Lung (tissue), 12 donors: ENCODE results near the gene ZW10. TPM values are rescaled to one million over a fixed set of nuclear protein-coding genes. Genes with fewer than 3 reads are reported as not detected.

Experiments used
- ATAC-seq: fragments of 200-7000 bp; cut with Tn5 transposase; one replicate; pipeline ENCODE4 v1.9.1; 2020; ENCODE audit warnings: moderate number of reproducible peaks; ENCODE audit not compliant: insufficient read depth, low FRiP score
- DNase-seq, 3 donors: peaks; one replicate each; pipeline ENCODE4 v3.0.0-alpha.2; 2013 to 2017
- H3K27ac ChIP-seq, 2 donors: one replicate each; pipeline ENCODE4 v1.5.1; 2013; ENCODE audit warnings: mild to moderate bottlenecking in 2 of 2, moderate library complexity in 2 of 2, control low read depth in 1 of 2, inconsistent platforms in 1 of 2, low read depth in 1 of 2, low read length in 1 of 2
- H3K27me3 ChIP-seq, 3 donors: one replicate each; pipeline ENCODE4 v1.5.1; 2013; ENCODE audit warnings: low read length in 2 of 3; ENCODE audit not compliant: control insufficient read depth in 3 of 3, insufficient read depth in 3 of 3
- H3K36me3 ChIP-seq, 4 donors: one replicate each; pipeline ENCODE4 v1.5.1; 2013; ENCODE audit warnings: low read length in 4 of 4, mild to moderate bottlenecking in 1 of 4, moderate library complexity in 1 of 4; ENCODE audit not compliant: control insufficient read depth in 4 of 4, insufficient read depth in 4 of 4
- H3K4me1 ChIP-seq, 5 donors: one replicate each; pipeline ENCODE4 v1.5.1; 2013; ENCODE audit warnings: low read length in 5 of 5, mild to moderate bottlenecking in 2 of 5, moderate library complexity in 1 of 5; ENCODE audit not compliant: control insufficient read depth in 5 of 5, insufficient read depth in 5 of 5
- H3K4me3 ChIP-seq: one replicate; pipeline ENCODE4 v1.5.1; 2013; ENCODE audit warnings: mild to moderate bottlenecking, control low read depth, moderate library complexity
- H3K9ac ChIP-seq, 2 donors: one replicate each; pipeline ENCODE4 v1.5.1; 2013; ENCODE audit warnings: low read length in 2 of 2, control low read depth in 1 of 2; ENCODE audit not compliant: insufficient read depth in 1 of 2
- H3K9me3 ChIP-seq, 4 donors: one replicate each; pipeline ENCODE4 v1.5.1; 2013; ENCODE audit warnings: low read length in 3 of 4, mild to moderate bottlenecking in 1 of 4, moderate library complexity in 1 of 4; ENCODE audit not compliant: control insufficient read depth in 4 of 4, insufficient read depth in 3 of 4
- WGBS, 2 donors: extraction: QIAGEN DNeasy Blood & Tissue Kit; methylation state at CpG; one replicate each; pipeline ENCODE4 v1.1.7; 2013; 5-methylcytosine and 5-hydroxymethylcytosine counted together
- polyA plus RNA-seq, 2 donors: library from polyadenylated mRNA; stranded (reverse); fragments of 200-250 nt; gene quantifications; one replicate each; pipeline ENCODE4 v1.2.1, GENCODE V29; 2013
- total RNA-seq, 2 donors: library from RNA; depleted of rRNA in 1 of 2; stranded (reverse); fragments of >200 nt in 1 of 2; gene quantifications; one replicate each; pipeline ENCODE4 v1.2.1, GENCODE V29; 2014 to 2021
- TF ChIP-seq, protein P1 (sequence below): IDR thresholded peaks from 2 replicates; pipeline ENCODE4 v1.5.1; 2012; ENCODE audit warnings: mild to moderate bottlenecking; ENCODE audit errors: control extremely low read depth, extremely low read depth
- donor health status: control.
- donor health status: control.
- donor health status: Bipolar disorder and iron deficiency.
- donor health status: healthy.
- donor health status: DM: yes; HTN: yes; CAD: no.

The ZW10 gene
- total and polyA plus RNA-seq, 4 donors: 3.2 to 18.5 (median 9.7) TPM

DNA sequence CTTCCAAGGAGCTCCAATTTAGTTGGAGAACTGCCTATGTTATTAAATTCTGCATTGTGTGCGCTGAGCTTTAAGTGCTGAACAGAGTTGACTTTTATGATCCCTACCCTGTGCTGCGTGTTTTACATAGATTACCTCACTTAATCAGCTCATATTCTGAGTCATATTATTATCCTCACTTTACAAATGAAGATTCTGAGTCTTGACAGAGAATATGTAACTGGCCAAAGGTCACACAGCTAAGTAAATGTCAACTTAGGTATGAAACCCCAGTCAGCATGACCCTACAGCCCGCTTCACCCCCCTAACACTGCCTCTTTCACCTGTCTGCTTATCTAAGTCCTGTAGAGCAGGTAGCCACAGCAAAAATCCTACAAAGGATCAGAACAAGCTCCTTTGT lies 47.6 kb downstream of the ZW10 start:
- peaks cover 0 to 3% (median 0%) of the 10 kb centered on the region in 5 donors for H3K4me1 ChIP-seq
- H3K9me3 ChIP-seq: peaks cover 0 to 2% (median 0%) of the 10 kb centered on the region in 4 donors
- no peak overlapping the region for H3K9ac ChIP-seq
- 93 to 95% methylated on average over 3 of the region's 3 CpGs for WGBS, 2 donors
- no peaks in the 10 kb centered on the region for H3K36me3 ChIP-seq
- TF ChIP-seq, protein P1, sequence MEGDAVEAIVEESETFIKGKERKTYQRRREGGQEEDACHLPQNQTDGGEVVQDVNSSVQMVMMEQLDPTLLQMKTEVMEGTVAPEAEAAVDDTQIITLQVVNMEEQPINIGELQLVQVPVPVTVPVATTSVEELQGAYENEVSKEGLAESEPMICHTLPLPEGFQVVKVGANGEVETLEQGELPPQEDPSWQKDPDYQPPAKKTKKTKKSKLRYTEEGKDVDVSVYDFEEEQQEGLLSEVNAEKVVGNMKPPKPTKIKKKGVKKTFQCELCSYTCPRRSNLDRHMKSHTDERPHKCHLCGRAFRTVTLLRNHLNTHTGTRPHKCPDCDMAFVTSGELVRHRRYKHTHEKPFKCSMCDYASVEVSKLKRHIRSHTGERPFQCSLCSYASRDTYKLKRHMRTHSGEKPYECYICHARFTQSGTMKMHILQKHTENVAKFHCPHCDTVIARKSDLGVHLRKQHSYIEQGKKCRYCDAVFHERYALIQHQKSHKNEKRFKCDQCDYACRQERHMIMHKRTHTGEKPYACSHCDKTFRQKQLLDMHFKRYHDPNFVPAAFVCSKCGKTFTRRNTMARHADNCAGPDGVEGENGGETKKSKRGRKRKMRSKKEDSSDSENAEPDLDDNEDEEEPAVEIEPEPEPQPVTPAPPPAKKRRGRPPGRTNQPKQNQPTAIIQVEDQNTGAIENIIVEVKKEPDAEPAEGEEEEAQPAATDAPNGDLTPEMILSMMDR: no peak
- no peak overlapping the region for H3K27ac ChIP-seq
- H3K4me3 ChIP-seq: no peak overlapping the region
- no peaks in the 10 kb centered on the region for H3K27me3 ChIP-seq
- no peak for ATAC-seq
- no peak for DNase-seq

DNA sequence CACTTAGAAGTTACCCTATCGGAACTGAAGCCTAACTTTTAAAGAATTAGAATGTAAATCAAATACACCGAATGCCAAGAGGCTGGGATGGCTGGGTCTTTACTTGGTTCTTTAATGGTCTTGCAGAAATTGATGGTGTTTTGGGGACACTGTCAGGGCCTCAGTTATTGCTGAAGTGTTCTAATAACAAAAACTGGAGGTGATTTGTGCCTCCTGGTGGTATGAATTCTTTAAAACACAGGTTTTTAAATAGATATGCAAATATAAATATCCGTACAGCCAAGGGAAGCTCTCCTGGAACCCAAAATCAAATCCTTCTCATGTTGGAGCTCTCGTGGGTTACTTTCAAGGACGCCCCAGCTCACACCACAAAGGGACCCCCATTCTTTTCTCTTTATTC lies 48.1 kb downstream of the ZW10 start:
- H3K27me3 ChIP-seq: no peaks in the 10 kb centered on the region
- TF ChIP-seq, protein P1: no peak
- 95% methylated on average over 5 of the region's 5 CpGs for WGBS, 2 donors

DNA sequence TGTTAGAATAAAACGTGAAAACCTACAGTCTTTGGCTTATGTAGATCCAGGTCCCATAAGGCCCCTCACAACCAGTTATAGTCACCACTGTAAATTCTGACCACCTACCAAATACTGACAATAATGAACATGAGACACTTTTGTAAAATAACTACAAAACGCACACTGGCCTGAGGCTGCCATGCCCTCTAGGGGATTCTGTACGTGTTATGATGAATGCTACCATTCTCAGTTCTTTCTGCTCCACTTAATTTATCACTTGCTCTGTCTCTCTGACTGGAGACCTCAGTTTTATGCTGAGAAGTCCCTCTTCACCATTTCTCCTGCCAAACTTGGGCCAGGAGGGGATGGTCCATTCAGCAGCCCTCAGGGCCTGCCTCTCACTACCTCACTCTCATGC lies 48.7 kb downstream of the ZW10 start:
- peaks cover 0 to 2% (median 0%) of the 10 kb centered on the region in 4 donors for H3K9me3 ChIP-seq
- H3K27ac ChIP-seq: no peak overlapping the region
- H3K27me3 ChIP-seq: no peaks in the 10 kb centered on the region
- no peaks in the 10 kb centered on the region for H3K36me3 ChIP-seq
- no peak overlapping the region for H3K9ac ChIP-seq
- ATAC-seq: no peak
- TF ChIP-seq, protein P1: no peak
- WGBS, 2 donors: 95 to 96% methylated on average over 3 of the region's 3 CpGs
- no peak for DNase-seq
- no peaks in the 10 kb centered on the region for H3K4me1 ChIP-seq
- no peak overlapping the region for H3K4me3 ChIP-seq

More for the DNA sequence above, 48.1 kb downstream of the ZW10 start:
- Histone ChIP-seq H3K4me3 (no peak overlapping the region), H3K4me1 (no peaks in the 10 kb centered on the region), H3K9ac (no peak overlapping the region), H3K9me3 (peaks cover 0 to 2% (median 0%) of the 10 kb centered on the region in 4 donors), H3K27ac (no peak overlapping the region), H3K36me3 (no peaks in the 10 kb centered on the region)
- ATAC-seq (no peak), DNase-seq (no peak)

DNA sequence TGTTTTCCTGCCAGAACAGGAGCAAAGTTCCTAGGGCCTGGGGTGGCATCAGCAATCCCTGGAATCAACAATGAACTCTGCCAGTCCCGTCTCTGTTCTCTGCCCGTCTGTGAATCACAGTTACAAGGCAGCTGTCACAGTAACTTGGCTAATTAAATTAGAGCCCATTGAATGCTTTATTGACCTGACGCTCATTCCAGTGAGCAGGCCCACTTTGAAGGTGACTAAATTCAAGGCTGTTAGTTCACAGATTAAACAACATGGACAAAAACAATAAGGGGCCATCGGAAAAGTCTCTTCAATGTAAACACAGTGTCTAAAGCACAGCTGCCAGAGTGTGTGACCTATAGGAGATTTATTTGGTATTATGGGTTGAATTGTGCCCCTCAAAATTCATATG lies 49.7 kb downstream of the ZW10 start:
- 86 to 88% methylated on average over 4 of the region's 4 CpGs for WGBS, 2 donors
- no peak overlapping the region for H3K9ac ChIP-seq
- ATAC-seq: no peak

More for the DNA sequence above, 49.7 kb downstream of the ZW10 start:
- no peak overlapping the region for H3K4me3 ChIP-seq
- H3K9me3 ChIP-seq: peaks cover 0 to 2% (median 0%) of the 10 kb centered on the region in 4 donors
- H3K27ac ChIP-seq: no peak overlapping the region
- no peaks in the 10 kb centered on the region for H3K4me1 ChIP-seq
- H3K27me3 ChIP-seq: no peaks in the 10 kb centered on the region
- DNase-seq: no peak
- H3K36me3 ChIP-seq: peaks cover 0 to 3% (median 1%) of the 10 kb centered on the region in 4 donors
- TF ChIP-seq, protein P1: no peak
